D721Med (cell line): Measurements from ENCODE around the gene GPATCH11.

Experiments
- DNase-seq: peaks from one replicate; pipeline ENCODE4 v3.0.0; 2011; ENCODE audit warnings: low spot score; ENCODE audit not compliant: insufficient read length
- FAIRE-seq: peaks from 2 replicates; lab custom pipeline; 2011; peaks lifted over from hg19 to GRCh38; lab: Jason Lieb, UNC
- CTCF ChIP-seq: IDR thresholded peaks from 2 replicates; pipeline ENCODE4 v1.5.1; 2012; ENCODE audit warnings: mild to moderate bottlenecking, control low read depth; ENCODE audit not compliant: insufficient read depth; ENCODE audit errors: missing control alignments

GPATCH11 gene

GRCh38 chr2:37104178-37104577 lies 19.9 kb downstream of the GPATCH11 start:
- DNase-seq (no peak), FAIRE-seq (no peak)
- no peak for TF ChIP-seq CTCF

GRCh38 chr2:37105150-37105549 lies 20.8 kb downstream of the GPATCH11 start:
- FAIRE-seq (no peak), DNase-seq (no peak)
- no peak for TF ChIP-seq CTCF

GRCh38 chr2:37109523-37109922 lies 25.2 kb downstream of the GPATCH11 start:
- FAIRE-seq (no peak), DNase-seq (no peak)
- TF ChIP-seq CTCF, result no peak

GRCh38 chr2:37110306-37111212 lies 26.2 kb downstream of the GPATCH11 start:
- FAIRE-seq (no peak), DNase-seq (no peak)
- no peak for TF ChIP-seq CTCF

- no peak for DNase-seq
- no peak for FAIRE-seq
- no peak for TF ChIP-seq CTCF
Observed at GRCh38 chr2:37111958-37112357, 27.6 kb downstream of the GPATCH11 start.

- no peak for TF ChIP-seq CTCF
- no peak for FAIRE-seq
Observed at GRCh38 chr2:37117566-37117965, 33.2 kb downstream of the GPATCH11 start.

GRCh38 chr2:37119157-37119556 lies 34.8 kb downstream of the GPATCH11 start:
- DNase-seq, result no peak
- no peak for TF ChIP-seq CTCF
- no peak for FAIRE-seq

More at GRCh38 chr2:37117566-37117965, 33.2 kb downstream of the GPATCH11 start:
- no peak for DNase-seq
